ENCODE data around the gene GRHPR.

GRHPR gene

GRCh38 chr9:37485389-37486255 lies 63.1 kb downstream of the GRHPR start, which contains the start of gene POLR1E:
POLR1E (plus strand) TSS chr9:37485948; CDS start chr9:37486048, 100 bp downstream.
- peak; percentile 99 for DNase-seq (ENCODE audit: low spot score)

GRCh38 chr9:37486256-37486615 lies 63.7 kb downstream of the GRHPR start:
- DNase-seq (ENCODE audit: low spot score) = no peak
